ENCODE results near the gene HSFX3. TPM values are rescaled to one million over a fixed set of nuclear protein-coding genes. Genes with fewer than 3 reads are reported as not detected.

The HSFX3 gene
- polyA plus RNA-seq, 3 donors: not detected

- Histone ChIP-seq H3K4me3 (replicated peaks in 1 of 3; ENCODE audit: low read depth in 2 of 3, low read length in 3 of 3) (no peak overlapping the region), H4K20me1 (ENCODE audit: insufficient read depth, low read length) (no peaks in the 10 kb centered on the region), H3K9me3 (replicated peaks in 1 of 2; ENCODE audit: control insufficient read depth in 1 of 2, insufficient read depth in 1 of 2, low read length in 2 of 2) (no peaks in the 10 kb centered on the region), H3K36me3 (replicated peaks in 1 of 2; ENCODE audit: control insufficient read depth in 1 of 2, insufficient read depth in 2 of 2, low read length in 2 of 2) (no peaks in the 10 kb centered on the region), H2AFZ (ENCODE audit: insufficient read depth, low read depth, low read length, poor library complexity, severe bottlenecking) (no peak overlapping the region), H3K4me2 (replicated peaks; ENCODE audit: extremely low read depth, low read length, poor library complexity, severe bottlenecking) (no peak overlapping the region), H3K4me1 (ENCODE audit: control insufficient read depth in 1 of 2, insufficient read depth in 2 of 2, low read length in 2 of 2) (peaks cover 21 to 26% of the 10 kb centered on the region in 2 donors), H3K27me3 (ENCODE audit: control insufficient read depth in 2 of 2, insufficient read depth in 2 of 2, low read length in 2 of 2) (no peaks in the 10 kb centered on the region), H3K79me2 (ENCODE audit: insufficient read depth, low read length) (no peaks in the 10 kb centered on the region), H3K27ac (ENCODE audit: low read depth in 1 of 2, low read length in 2 of 2) (no peak overlapping the region), H3K9ac (ENCODE audit: insufficient read depth, low read length, poor library complexity, severe bottlenecking) (no peak overlapping the region)
- no CpG with 5 or more reads among the region's 5 CpGs for WGBS (ENCODE audit: insufficient coverage)
- Mint-ChIP-seq H3K9me3 (no peaks in the 10 kb centered on the region), H3K4me1 (peaks cover 23% of the 10 kb centered on the region), H3K36me3 (no peaks in the 10 kb centered on the region), H3K27ac (no peak overlapping the region), H3K4me3 (no peak overlapping the region), H3K27me3 (ENCODE audit: low read depth in 3 of 3) (peaks cover 0 to 3% (median 3%) of the 10 kb centered on the region in 3 donors)
- no peak for DNase-seq
- no peak for TF ChIP-seq CTCF (IDR thresholded peaks at IDR 0.05)
- intact Hi-C loops (cut with micrococcal nuclease): no loop called here
These were observed 38.6 kb downstream of the HSFX3 start for GRCh38 chrX:149511081-149511480.

GRCh38 chrX:149510386-149510785 lies 39.3 kb downstream of the HSFX3 start:
- intact Hi-C loops (cut with micrococcal nuclease): no loop called here

More at GRCh38 chrX:149510386-149510785, 39.3 kb downstream of the HSFX3 start:
- H3K4me1 ChIP-seq (ENCODE audit: control insufficient read depth in 1 of 2, insufficient read depth in 2 of 2, low read length in 2 of 2): peaks cover 17 to 22% of the 10 kb centered on the region in 2 donors
- H3K79me2 ChIP-seq (ENCODE audit: insufficient read depth, low read length): no peaks in the 10 kb centered on the region
- H3K27ac Mint-ChIP-seq: peak overlapping the region in 6 of 7 donors; percentile 5 to 80 (median 25)
- no peaks in the 10 kb centered on the region for H3K9me3 Mint-ChIP-seq
- no peaks in the 10 kb centered on the region for H3K27me3 ChIP-seq (ENCODE audit: control insufficient read depth in 2 of 2, insufficient read depth in 2 of 2, low read length in 2 of 2)
- H4K20me1 ChIP-seq (ENCODE audit: insufficient read depth, low read length): no peaks in the 10 kb centered on the region
- peak; percentile 20 for TF ChIP-seq CTCF (IDR thresholded peaks at IDR 0.05)
- H3K9me3 ChIP-seq (replicated peaks in 1 of 2; ENCODE audit: control insufficient read depth in 1 of 2, insufficient read depth in 1 of 2, low read length in 2 of 2): no peaks in the 10 kb centered on the region
- peaks cover 23% of the 10 kb centered on the region for H3K4me1 Mint-ChIP-seq
- H3K36me3 ChIP-seq (replicated peaks in 1 of 2; ENCODE audit: control insufficient read depth in 1 of 2, insufficient read depth in 2 of 2, low read length in 2 of 2): no peaks in the 10 kb centered on the region
- H3K36me3 Mint-ChIP-seq: no peaks in the 10 kb centered on the region
- peak; percentile 29 to 56 (median 43) for DNase-seq
- no peak overlapping the region for H3K9ac ChIP-seq (ENCODE audit: insufficient read depth, low read length, poor library complexity, severe bottlenecking)
- H3K27me3 Mint-ChIP-seq (ENCODE audit: low read depth in 3 of 3): peaks cover 0 to 3% (median 3%) of the 10 kb centered on the region in 3 donors
- no peak overlapping the region for H3K4me2 ChIP-seq (replicated peaks; ENCODE audit: extremely low read depth, low read length, poor library complexity, severe bottlenecking)
- H3K4me3 ChIP-seq (replicated peaks in 1 of 3; ENCODE audit: low read depth in 2 of 3, low read length in 3 of 3): no peak overlapping the region
- WGBS (ENCODE audit: insufficient coverage): no CpG with 5 or more reads among the region's 4 CpGs
- peak overlapping the region in 1 of 2 donors; percentile 15 for H3K27ac ChIP-seq (ENCODE audit: low read depth in 1 of 2, low read length in 2 of 2)
- H2AFZ ChIP-seq (ENCODE audit: insufficient read depth, low read depth, low read length, poor library complexity, severe bottlenecking): no peak overlapping the region
- peak overlapping the region in 1 of 2 donors; percentile 70 for H3K4me3 Mint-ChIP-seq

Measured in CD14-positive monocyte (primary cell).